Endodermal cell (in vitro differentiated cells): ENCODE data around the gene MAN1A2. TPM values are rescaled to one million over a fixed set of nuclear protein-coding genes. Genes with fewer than 3 reads are reported as not detected.

Source experiments
- DNase-seq: peaks from one replicate; pipeline ENCODE4 v3.0.0-alpha.2; 2017
- H3K27ac ChIP-seq: 2 replicates; pipeline ENCODE4 v1.5.1; 2013; ENCODE audit warnings: mild to moderate bottlenecking, low read depth, low read length, moderate library complexity
- H3K27me3 ChIP-seq: 2 replicates; pipeline ENCODE4 v1.6.1; 2013; ENCODE audit warnings: mild to moderate bottlenecking, low read length, moderate library complexity; ENCODE audit not compliant: insufficient read depth, control insufficient read depth, poor library complexity, severe bottlenecking
- H3K36me3 ChIP-seq: 2 replicates; pipeline ENCODE4 v1.7.0; 2013; ENCODE audit warnings: mild to moderate bottlenecking, low read length, moderate library complexity; ENCODE audit not compliant: control insufficient read depth, insufficient read depth
- H3K4me1 ChIP-seq: one replicate; pipeline ENCODE4 v1.7.0; 2013; ENCODE audit warnings: low read length; ENCODE audit not compliant: control insufficient read depth, insufficient read depth
- H3K4me3 ChIP-seq: 2 replicates; pipeline ENCODE4 v1.5.1; 2013; ENCODE audit warnings: mild to moderate bottlenecking, low read length, moderate library complexity
- H3K9ac ChIP-seq: 2 replicates; pipeline ENCODE4 v1.6.1; 2013; ENCODE audit warnings: mild to moderate bottlenecking, low read length, moderate library complexity; ENCODE audit not compliant: poor library complexity, severe bottlenecking; ENCODE audit errors: extremely low read depth
- H3K9me3 ChIP-seq: 2 replicates; pipeline ENCODE4 v1.6.1; 2013; ENCODE audit warnings: mild to moderate bottlenecking, low read length, moderate library complexity; ENCODE audit not compliant: control insufficient read depth
- H3K27ac Mint-ChIP-seq: 2 replicates; pipeline ENCODE4 v1.8.0; 2020; ENCODE audit warnings: mixed read lengths
- H3K27me3 Mint-ChIP-seq: 2 replicates; pipeline ENCODE4 v1.8.0; 2021; ENCODE audit warnings: mild to moderate bottlenecking, mixed read lengths; ENCODE audit not compliant: insufficient read depth
- H3K36me3 Mint-ChIP-seq: 2 replicates; pipeline ENCODE4 v1.8.0; 2020; ENCODE audit warnings: low read depth, mixed read lengths
- H3K4me1 Mint-ChIP-seq: 2 replicates; pipeline ENCODE4 v1.8.0; 2020; ENCODE audit warnings: mixed read lengths
- H3K4me3 Mint-ChIP-seq: 2 replicates; pipeline ENCODE4 v1.8.0; 2020; ENCODE audit warnings: mild to moderate bottlenecking, moderate library complexity, mixed read lengths
- H3K9me3 Mint-ChIP-seq: 2 replicates; pipeline ENCODE4 v1.8.0; 2020; ENCODE audit warnings: mild to moderate bottlenecking, mixed read lengths
- CTCF ChIP-seq: fragments of 200-600 bp; sonication (generic); conservative IDR thresholded peaks from 2 replicates; pipeline ENCODE4 v1.5.0; 2021; ENCODE audit warnings: antibody characterized with exemption, mild to moderate bottlenecking
- WGBS, 2 experiments: methylation state at CpG; one replicate each; pipeline versions ENCODE4 v1.1.5 to v1.1.7; 2013; ENCODE audit warnings: missing lambda C conversion rate in 2 of 2, mixed read lengths in 1 of 2; ENCODE audit not compliant: insufficient coverage in 1 of 2, insufficient read length in 1 of 2; 5-methylcytosine and 5-hydroxymethylcytosine counted together
- total RNA-seq, 2 donors: library from RNA; stranded (reverse); fragmentation: NEBNext Ultra II Directional in 1 of 2; extraction: Animal tissue kit (Norgen Biotek cat#: 25700) in 1 of 2; gene quantifications; 2 replicates in 1 of 2; 3 replicates in 1 of 2; pipeline ENCODE4 v1.2.1, GENCODE V29; 2021

MAN1A2 gene
- total RNA-seq, 2 donors from 2014 or later = 33.3 to 40.9 TPM

DNA sequence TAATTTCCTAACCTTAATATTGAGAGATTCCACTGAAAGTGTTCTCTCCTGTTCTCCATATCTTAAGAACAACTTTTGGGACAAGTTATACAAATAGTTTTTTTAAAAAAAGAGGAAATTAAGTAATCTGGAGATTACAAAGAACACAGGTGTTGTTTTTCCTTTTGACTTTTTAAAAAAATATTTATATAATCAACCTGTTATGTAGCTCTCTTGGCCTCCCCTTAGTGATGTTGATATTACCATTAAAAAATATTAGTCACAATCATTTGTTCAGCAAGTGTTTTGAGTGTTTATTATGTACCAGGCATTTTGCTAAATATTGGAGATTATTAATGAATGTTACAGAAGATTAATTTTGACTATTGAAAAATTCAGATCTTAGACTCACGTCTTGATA, 8.1 kb downstream of the MAN1A2 start:
- Mint-ChIP-seq H3K9me3 (no peaks in the 10 kb centered on the region), H3K27me3 (no peaks in the 10 kb centered on the region), H3K4me1 (peaks cover 14% of the 10 kb centered on the region), H3K36me3 (peaks cover 6% of the 10 kb centered on the region), H3K4me3 (no peak overlapping the region), H3K27ac (no peak overlapping the region)
- H3K9me3 ChIP-seq = no peaks in the 10 kb centered on the region
- no peak overlapping the region for H3K27ac ChIP-seq
- H3K4me3 ChIP-seq = no peak overlapping the region
- H3K27me3 ChIP-seq = no peaks in the 10 kb centered on the region
- DNase-seq = no peak
- H3K36me3 ChIP-seq = no peaks in the 10 kb centered on the region
- H3K4me1 ChIP-seq = no peaks in the 10 kb centered on the region
- 100% methylated on average over 1 of the region's 1 CpG; no CpG with 5 or more reads in 1 of the 2 experiments for WGBS, 2 experiments
- no peak for TF ChIP-seq CTCF
- H3K9ac ChIP-seq = no peak overlapping the region

GRCh38 chr1:117387060-117387633, 19.9 kb downstream of the MAN1A2 start:
- H3K9me3 ChIP-seq = peaks cover 18% of the 10 kb centered on the region
- TF ChIP-seq CTCF = no peak
- H3K9ac ChIP-seq = no peak overlapping the region
- no peak overlapping the region for H3K4me3 Mint-ChIP-seq
- H3K4me1 ChIP-seq = no peaks in the 10 kb centered on the region
- H3K27ac ChIP-seq = no peak overlapping the region
- no peak overlapping the region for H3K4me3 ChIP-seq
- 94% methylated on average over 2 of the region's 2 CpGs; no CpG with 5 or more reads in 1 of the 2 experiments for WGBS, 2 experiments
- peaks cover 19% of the 10 kb centered on the region for H3K4me1 Mint-ChIP-seq
- no peaks in the 10 kb centered on the region for H3K27me3 ChIP-seq
- H3K27ac Mint-ChIP-seq = no peak overlapping the region
- DNase-seq = no peak
- H3K36me3 Mint-ChIP-seq = peaks cover 3% of the 10 kb centered on the region
- peaks cover 19% of the 10 kb centered on the region for H3K9me3 Mint-ChIP-seq
- H3K27me3 Mint-ChIP-seq = no peaks in the 10 kb centered on the region
- H3K36me3 ChIP-seq = peaks cover 3% of the 10 kb centered on the region

DNA sequence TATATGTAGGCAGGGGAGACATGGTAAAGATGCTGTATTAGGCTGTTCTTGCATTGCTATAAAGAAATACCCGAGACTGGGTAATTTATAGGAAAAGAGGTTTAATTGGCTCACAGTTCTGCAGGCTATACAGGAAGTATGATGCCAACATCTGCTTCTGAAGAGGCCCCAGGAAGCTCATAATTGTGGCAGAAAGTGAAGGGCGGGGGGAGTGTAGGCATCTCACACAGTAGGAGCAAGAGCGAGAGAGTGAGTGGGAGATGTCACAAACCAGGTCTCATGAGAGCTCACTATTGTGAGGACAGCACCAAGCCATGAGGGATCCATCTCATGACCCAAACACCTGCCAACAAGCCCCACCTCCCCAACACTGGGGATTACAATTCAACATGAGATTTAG, 21.1 kb downstream of the MAN1A2 start:
- no peak overlapping the region for H3K27ac Mint-ChIP-seq
- WGBS, 2 experiments = 95 to 99% methylated on average over 3 of the region's 3 CpGs
- Histone ChIP-seq H3K36me3 (peaks cover 3% of the 10 kb centered on the region), H3K9ac (no peak overlapping the region), H3K4me1 (no peaks in the 10 kb centered on the region), H3K27ac (no peak overlapping the region), H3K4me3 (no peak overlapping the region), H3K9me3 (peaks cover 9% of the 10 kb centered on the region), H3K27me3 (no peaks in the 10 kb centered on the region)
- no peak for DNase-seq
- no peak for TF ChIP-seq CTCF
- H3K36me3 Mint-ChIP-seq = peaks cover 3% of the 10 kb centered on the region
- H3K4me1 Mint-ChIP-seq = peaks cover 26% of the 10 kb centered on the region
- H3K9me3 Mint-ChIP-seq = peaks cover 11% of the 10 kb centered on the region
- no peaks in the 10 kb centered on the region for H3K27me3 Mint-ChIP-seq
- H3K4me3 Mint-ChIP-seq = no peak overlapping the region
